Calu3 (cell line): Measurements from ENCODE around the gene TMEM209. TPM values are rescaled to one million over a fixed set of nuclear protein-coding genes. Genes with fewer than 3 reads are reported as not detected.
"Not testable (repeated sequence)": the region's sequence is repeated elsewhere in the genome, so short reads cannot be mapped to it uniquely, and the experiment has no call there.

Experiments
- BruUV-seq: library from RNA; stranded (reverse); fragments of 400-500 nt; replicated peaks from 2 replicates; lab custom pipeline; 2021; lab: Mats Ljungman, UMichigan
- CTCF ChIA-PET: fragments of 300-600 bp; sonication (Branson Sonifier 250); formaldehyde crosslinking; loops from one replicate; lab custom pipeline; 2022; ENCODE audit warnings: antibody characterized with exemption; lab: Charles Lee
- DNase-seq: peaks from one replicate; pipeline ENCODE4 v3.0.0; 2022
- H3K27ac Mint-ChIP-seq: one replicate; pipeline ENCODE4 v1.8.0; 2022; ENCODE audit warnings: mixed read lengths; ENCODE audit not compliant: unreplicated experiment
- H3K27me3 Mint-ChIP-seq: one replicate; pipeline ENCODE4 v1.8.0; 2022; ENCODE audit warnings: mixed read lengths; ENCODE audit not compliant: unreplicated experiment
- H3K36me3 Mint-ChIP-seq: one replicate; pipeline ENCODE4 v1.8.0; 2022; ENCODE audit warnings: mild to moderate bottlenecking, moderate library complexity, mixed read lengths; ENCODE audit not compliant: insufficient read depth, unreplicated experiment
- H3K4me1 Mint-ChIP-seq: one replicate; pipeline ENCODE4 v1.8.0; 2022; ENCODE audit warnings: mild to moderate bottlenecking, low read depth, mixed read lengths; ENCODE audit not compliant: unreplicated experiment
- H3K4me3 Mint-ChIP-seq: one replicate; pipeline ENCODE4 v1.8.0; 2022; ENCODE audit warnings: mild to moderate bottlenecking, low read depth, moderate library complexity, mixed read lengths; ENCODE audit not compliant: unreplicated experiment
- H3K9me3 Mint-ChIP-seq: one replicate; pipeline ENCODE4 v1.8.0; 2022; ENCODE audit warnings: low read depth, mixed read lengths; ENCODE audit not compliant: unreplicated experiment
- intact Hi-C: fragments of 100-400 bp; cut with micrococcal nuclease; formaldehyde crosslinking; loops from one replicate; pipeline ENCODE4 v1.10.0; 2022; ENCODE audit not compliant: unreplicated experiment
- total RNA-seq: library from RNA; stranded (reverse); gene quantifications from 2 replicates; pipeline ENCODE4 v1.2.3, GENCODE V29; 2022
- TF ChIP-seq, protein P1 (sequence below): fragments of 200-600 bp; IDR thresholded peaks from one replicate; pipeline ENCODE4 v1.8.0; 2022; ENCODE audit warnings: antibody characterized with exemption; ENCODE audit not compliant: unreplicated experiment

TMEM209 gene
- total RNA-seq, 1 experiment from 2014 or later = 26.6 TPM

GRCh38 chr7:130227883-130228575 is 22.8 kb upstream of the TMEM209 start:
- no TSS peak for BruUV-seq
- CTCF ChIA-PET = no interaction called here
- no peaks in the 10 kb centered on the region for H3K4me1 Mint-ChIP-seq
- H3K27ac Mint-ChIP-seq = no peak overlapping the region
- no peaks in the 10 kb centered on the region for H3K9me3 Mint-ChIP-seq
- no peak overlapping the region for H3K4me3 Mint-ChIP-seq
- peaks cover 10% of the 10 kb centered on the region for H3K27me3 Mint-ChIP-seq
- peaks cover 6% of the 10 kb centered on the region for H3K36me3 Mint-ChIP-seq
- intact Hi-C loops = no loop called here
- no peak for DNase-seq
- TF ChIP-seq, protein P1, sequence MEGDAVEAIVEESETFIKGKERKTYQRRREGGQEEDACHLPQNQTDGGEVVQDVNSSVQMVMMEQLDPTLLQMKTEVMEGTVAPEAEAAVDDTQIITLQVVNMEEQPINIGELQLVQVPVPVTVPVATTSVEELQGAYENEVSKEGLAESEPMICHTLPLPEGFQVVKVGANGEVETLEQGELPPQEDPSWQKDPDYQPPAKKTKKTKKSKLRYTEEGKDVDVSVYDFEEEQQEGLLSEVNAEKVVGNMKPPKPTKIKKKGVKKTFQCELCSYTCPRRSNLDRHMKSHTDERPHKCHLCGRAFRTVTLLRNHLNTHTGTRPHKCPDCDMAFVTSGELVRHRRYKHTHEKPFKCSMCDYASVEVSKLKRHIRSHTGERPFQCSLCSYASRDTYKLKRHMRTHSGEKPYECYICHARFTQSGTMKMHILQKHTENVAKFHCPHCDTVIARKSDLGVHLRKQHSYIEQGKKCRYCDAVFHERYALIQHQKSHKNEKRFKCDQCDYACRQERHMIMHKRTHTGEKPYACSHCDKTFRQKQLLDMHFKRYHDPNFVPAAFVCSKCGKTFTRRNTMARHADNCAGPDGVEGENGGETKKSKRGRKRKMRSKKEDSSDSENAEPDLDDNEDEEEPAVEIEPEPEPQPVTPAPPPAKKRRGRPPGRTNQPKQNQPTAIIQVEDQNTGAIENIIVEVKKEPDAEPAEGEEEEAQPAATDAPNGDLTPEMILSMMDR = no peak

- intact Hi-C loops = no loop called here
- H3K4me1 Mint-ChIP-seq = no peaks in the 10 kb centered on the region
- no TSS peak for BruUV-seq
- H3K27me3 Mint-ChIP-seq = peaks cover 9% of the 10 kb centered on the region
- no peak for DNase-seq
- H3K27ac Mint-ChIP-seq = no peak overlapping the region
- H3K9me3 Mint-ChIP-seq = no peaks in the 10 kb centered on the region
- peaks cover 6% of the 10 kb centered on the region for H3K36me3 Mint-ChIP-seq
- CTCF ChIA-PET = no interaction called here
- H3K4me3 Mint-ChIP-seq = no peak overlapping the region
- TF ChIP-seq, protein P1 = no peak
Measured at GRCh38 chr7:130226333-130226732, 21.1 kb upstream of the TMEM209 start.

DNA sequence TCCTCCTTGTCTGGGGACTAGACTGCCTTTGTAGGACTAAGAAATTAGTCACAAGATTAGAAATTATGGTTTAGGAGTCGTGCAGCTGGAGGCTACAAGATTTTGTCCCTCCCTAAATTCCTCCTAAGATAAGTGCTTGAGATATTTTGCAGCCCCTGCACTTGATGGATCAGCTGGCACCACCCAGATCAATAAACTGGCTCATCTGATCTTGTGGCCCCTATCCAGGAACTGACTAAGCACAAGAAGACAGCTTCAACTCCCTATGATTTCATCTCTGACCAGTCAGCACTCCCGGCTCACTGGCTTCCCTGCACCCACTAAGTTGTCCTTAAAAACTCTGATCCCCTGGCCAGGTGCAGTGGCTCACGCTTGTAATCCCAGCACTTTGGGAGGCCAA is 19.7 kb upstream of the TMEM209 start:
- H3K27ac Mint-ChIP-seq, intact Hi-C loops, H3K27me3 Mint-ChIP-seq, CTCF ChIA-PET, H3K4me3 Mint-ChIP-seq, H3K9me3 Mint-ChIP-seq, BruUV-seq, H3K36me3 Mint-ChIP-seq, H3K4me1 Mint-ChIP-seq: not testable (repeated sequence)
- DNase-seq = peak; percentile 39

DNA sequence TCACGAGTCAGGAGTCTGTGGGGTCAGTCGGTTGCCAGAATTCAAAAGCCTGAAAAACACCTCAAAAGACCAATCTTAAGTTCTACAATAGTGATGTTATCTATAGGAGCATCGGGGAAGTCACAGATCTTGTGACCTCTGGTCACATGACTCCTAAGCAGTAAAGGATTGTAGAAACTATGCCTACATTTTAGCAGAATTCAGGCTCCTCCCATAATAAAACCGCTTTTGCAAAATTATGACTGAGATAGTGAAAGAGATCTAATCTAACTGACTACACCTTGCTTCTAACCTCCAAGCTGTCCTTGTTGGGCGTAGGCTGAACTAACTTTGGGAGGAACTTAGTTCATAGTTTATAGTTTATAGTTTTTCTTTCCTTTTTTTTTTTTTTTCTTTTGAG is 19.0 kb upstream of the TMEM209 start:
- intact Hi-C loops = no loop called here
- CTCF ChIA-PET = no interaction called here
- TF ChIP-seq, protein P1 = no peak
- Mint-ChIP-seq H3K9me3 (no peaks in the 10 kb centered on the region), H3K4me3 (no peak overlapping the region), H3K36me3 (peaks cover 6% of the 10 kb centered on the region), H3K4me1 (peaks cover 13% of the 10 kb centered on the region), H3K27me3 (no peaks in the 10 kb centered on the region), H3K27ac (no peak overlapping the region)
- BruUV-seq = no TSS peak
- no peak for DNase-seq

- DNase-seq = no peak
- no TSS peak for BruUV-seq
- H3K27me3 Mint-ChIP-seq = no peaks in the 10 kb centered on the region
- CTCF ChIA-PET = no interaction called here
- H3K4me1 Mint-ChIP-seq = peaks cover 15% of the 10 kb centered on the region
- TF ChIP-seq, protein P1 = no peak
- peaks cover 6% of the 10 kb centered on the region for H3K36me3 Mint-ChIP-seq
- intact Hi-C loops = no loop called here
- no peak overlapping the region for H3K4me3 Mint-ChIP-seq
- no peaks in the 10 kb centered on the region for H3K9me3 Mint-ChIP-seq
- H3K27ac Mint-ChIP-seq = no peak overlapping the region
Measured at GRCh38 chr7:130223646-130224045, 18.4 kb upstream of the TMEM209 start.
